HG03039 (cell line): ENCODE data around the gene DHX8.

Source experiments
- ATAC-seq: cut with Tn5 transposase; IDR thresholded peaks from one replicate; pipeline ENCODE4 v1.9.1; 2021; ENCODE audit warnings: mild to moderate bottlenecking, moderate library complexity; ENCODE audit not compliant: unreplicated experiment

DHX8 gene

DNA sequence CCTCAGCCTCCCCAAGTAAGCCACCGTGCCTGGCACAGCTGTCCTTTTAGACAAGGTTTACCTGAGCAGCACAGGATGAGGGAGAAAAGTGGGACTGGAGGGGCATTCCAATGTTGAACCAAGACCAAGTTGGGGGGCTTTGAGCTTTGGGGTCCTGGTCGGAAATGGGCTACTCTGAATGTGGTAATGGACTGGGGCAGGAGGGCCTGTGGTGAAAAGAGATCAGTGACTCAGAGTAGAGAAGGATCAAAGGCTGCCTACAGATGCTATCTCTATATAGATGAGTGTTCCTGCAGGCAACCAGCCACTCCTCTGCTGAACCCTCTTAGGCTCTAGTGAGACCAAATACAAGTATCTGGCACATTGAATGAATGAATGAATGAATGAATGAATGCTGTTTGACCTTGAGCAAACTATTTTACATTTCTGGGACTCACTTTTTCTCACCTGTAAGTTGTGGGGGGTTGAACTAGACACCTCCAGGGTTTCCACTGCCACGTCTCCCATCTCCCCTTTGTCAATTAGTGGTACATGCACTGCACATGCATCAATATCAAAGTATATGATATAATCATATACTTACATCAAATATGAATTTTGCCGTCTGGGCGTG lies 88.7 kb downstream of the DHX8 start:
- ATAC-seq = no peak

- ATAC-seq = no peak
Measured at GRCh38 chr17:43573579-43574321, 90.0 kb downstream of the DHX8 start.

GRCh38 chr17:43574348-43574747 lies 90.6 kb downstream of the DHX8 start:
- no peak for ATAC-seq

- ATAC-seq = no peak
Measured at GRCh38 chr17:43574896-43575525, 91.2 kb downstream of the DHX8 start.
